HepG2 (cell line): ENCODE data around the gene CLPTM1. TPM values are rescaled to one million over a fixed set of nuclear protein-coding genes. Genes with fewer than 3 reads are reported as not detected.

Experiments used
- FOXO1 ChIP-seq: sonication (generic); formaldehyde crosslinking; IDR thresholded peaks from 2 replicates; pipeline ENCODE4 v1.4.0; 2020; ENCODE audit warnings: missing genetic modification reagents
- HMGXB3 ChIP-seq: sonication (generic); formaldehyde crosslinking; IDR thresholded peaks from 2 replicates; pipeline ENCODE4 v1.4.0; 2020; ENCODE audit warnings: missing genetic modification reagents, borderline replicate concordance
- ISX ChIP-seq: sonication (generic); formaldehyde crosslinking; conservative IDR thresholded peaks from 2 replicates; pipeline ENCODE4 v1.5.0; 2020; ENCODE audit warnings: missing genetic modification reagents
- PITX1 ChIP-seq: sonication (generic); formaldehyde crosslinking; IDR thresholded peaks from 2 replicates; pipeline ENCODE4 v1.5.1; 2020; ENCODE audit warnings: mild to moderate bottlenecking, missing genetic modification reagents
- POLR2AphosphoS5 ChIP-seq: IDR thresholded peaks from 2 replicates; pipeline ENCODE4 v1.6.1; 2012; ENCODE audit warnings: low read depth, low read length
- PRDM10 ChIP-seq: sonication (generic); formaldehyde crosslinking; IDR thresholded peaks from 2 replicates; pipeline ENCODE4 v1.4.0; 2020; ENCODE audit warnings: low read depth, missing genetic modification reagents
- SIX4 ChIP-seq: sonication (generic); formaldehyde crosslinking; IDR thresholded peaks from 2 replicates; pipeline ENCODE4 v1.4.0; 2020; ENCODE audit warnings: missing genetic modification reagents
- TAF15 ChIP-seq: fragments of 200-400 bp; formaldehyde crosslinking; IDR thresholded peaks from one replicate; pipeline ENCODE4 v1.6.1; 2018; ENCODE audit warnings: mild to moderate bottlenecking, low read depth, low read length; ENCODE audit not compliant: poor library complexity, severe bottlenecking
- TBL1XR1 ChIP-seq: fragments of 150-350 bp; IDR thresholded peaks from 2 replicates; pipeline ENCODE4 v1.6.1; 2014; ENCODE audit warnings: borderline replicate concordance, low read length; ENCODE audit not compliant: partially characterized antibody
- ZNF205 ChIP-seq: IDR thresholded peaks from 2 replicates; pipeline ENCODE4 v1.6.1; 2018; ENCODE audit warnings: missing biosample characterization, missing genetic modification reagents
- ZNF703 ChIP-seq: sonication (generic); formaldehyde crosslinking; IDR thresholded peaks from 2 replicates; pipeline ENCODE4 v1.5.1; 2020; ENCODE audit warnings: missing genetic modification reagents, mild to moderate bottlenecking, moderate library complexity, borderline replicate concordance
- ZNF816 ChIP-seq: sonication (generic); formaldehyde crosslinking; IDR thresholded peaks from 2 replicates; pipeline ENCODE4 v1.8.0; 2022; ENCODE audit warnings: missing genetic modification reagents, mild to moderate bottlenecking, borderline replicate concordance
- polyA plus RNA-seq, 8 experiments: library from polyadenylated mRNA; depleted of rRNA in 3 of 8; stranded (reverse) in 7 of 8; unstranded in 1 of 8; fragments of >200 nt; fragmentation: Illumina TruSeq in 4 of 8; extraction: Trizol in 4 of 8; gene quantifications; 2 replicates each; pipeline versions ENCODE4 v1.2.1 to v1.2.3, GENCODE V29; 2011 to 2016; ENCODE audit warnings: low read depth in 4 of 8, missing spikeins in 1 of 8, mixed read lengths in 1 of 8; ENCODE audit not compliant: insufficient read depth in 1 of 8
- total RNA-seq, 5 experiments: library from RNA; depleted of rRNA; stranded (reverse); fragments of >200 nt; fragmentation: Illumina TruSeq; extraction: Trizol; gene quantifications; 2 replicates each; pipeline ENCODE4 v1.2.3, GENCODE V29; 2016; ENCODE audit warnings: low read depth in 1 of 5
- TF ChIP-seq, protein P1 (sequence below): sonication (generic); formaldehyde crosslinking; IDR thresholded peaks from 2 replicates; pipeline ENCODE4 v1.8.0; 2022; ENCODE audit warnings: low read depth, missing genetic modification reagents
- TF ChIP-seq, protein P2 (sequence below): sonication (generic); formaldehyde crosslinking; IDR thresholded peaks from 2 replicates; pipeline ENCODE4 v1.5.0; 2020; ENCODE audit warnings: missing genetic modification reagents
- TF ChIP-seq, protein P3 (sequence below): IDR thresholded peaks from 2 replicates; pipeline ENCODE4 v1.6.1; 2018; ENCODE audit warnings: missing genetic modification reagents
- TF ChIP-seq, protein P4 (sequence below): sonication (generic); formaldehyde crosslinking; IDR thresholded peaks from 2 replicates; pipeline ENCODE4 v1.4.0; 2020; ENCODE audit warnings: missing genetic modification reagents

CLPTM1 gene
- total and polyA plus RNA-seq, 2 of the 13 experiments (the other 11 are each of a cell fraction or from before 2014, with no cell fraction given), result 34.9 to 42.8 TPM

- no peak for TF ChIP-seq POLR2AphosphoS5
- TF ChIP-seq ZNF816, result no peak
- no peak for TF ChIP-seq SIX4 (CRISPR knock-in tag)
- 0 out of 2 replicates have a peak, but pooled peaks have one; percentile 27 for TF ChIP-seq ZNF205 (CRISPR knock-in tag)
- no peak for TF ChIP-seq HMGXB3
- TF ChIP-seq TBL1XR1, result no peak
- TF ChIP-seq, protein P1, sequence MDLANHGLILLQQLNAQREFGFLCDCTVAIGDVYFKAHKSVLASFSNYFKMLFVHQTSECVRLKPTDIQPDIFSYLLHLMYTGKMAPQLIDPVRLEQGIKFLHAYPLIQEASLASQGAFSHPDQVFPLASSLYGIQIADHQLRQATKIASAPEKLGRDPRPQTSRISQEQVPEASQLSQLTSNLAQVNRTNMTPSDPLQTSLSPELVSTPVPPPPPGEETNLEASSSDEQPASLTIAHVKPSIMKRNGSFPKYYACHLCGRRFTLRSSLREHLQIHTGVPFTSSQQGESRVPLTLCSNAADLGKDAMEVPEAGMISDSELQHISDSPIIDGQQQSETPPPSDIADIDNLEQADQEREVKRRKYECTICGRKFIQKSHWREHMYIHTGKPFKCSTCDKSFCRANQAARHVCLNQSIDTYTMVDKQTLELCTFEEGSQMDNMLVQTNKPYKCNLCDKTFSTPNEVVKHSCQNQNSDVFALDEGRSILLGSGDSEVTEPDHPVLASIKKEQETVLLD (CRISPR knock-in tag), result no peak
- peak; percentile 67 for TF ChIP-seq PITX1 (CRISPR knock-in tag)
- no peak for TF ChIP-seq ZNF703 (CRISPR knock-in tag)
- no peak for TF ChIP-seq PRDM10 (CRISPR knock-in tag)
- no peak for TF ChIP-seq ISX (CRISPR knock-in tag)
- TF ChIP-seq TAF15, result no peak
- TF ChIP-seq, protein P2, sequence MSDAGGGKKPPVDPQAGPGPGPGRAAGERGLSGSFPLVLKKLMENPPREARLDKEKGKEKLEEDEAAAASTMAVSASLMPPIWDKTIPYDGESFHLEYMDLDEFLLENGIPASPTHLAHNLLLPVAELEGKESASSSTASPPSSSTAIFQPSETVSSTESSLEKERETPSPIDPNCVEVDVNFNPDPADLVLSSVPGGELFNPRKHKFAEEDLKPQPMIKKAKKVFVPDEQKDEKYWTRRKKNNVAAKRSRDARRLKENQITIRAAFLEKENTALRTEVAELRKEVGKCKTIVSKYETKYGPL, result no peak; the same call in 1 of the 2 replicates
- peak; percentile 50; the same call in 1 of the 2 replicates for TF ChIP-seq FOXO1 (CRISPR knock-in tag)
- TF ChIP-seq, protein P3, sequence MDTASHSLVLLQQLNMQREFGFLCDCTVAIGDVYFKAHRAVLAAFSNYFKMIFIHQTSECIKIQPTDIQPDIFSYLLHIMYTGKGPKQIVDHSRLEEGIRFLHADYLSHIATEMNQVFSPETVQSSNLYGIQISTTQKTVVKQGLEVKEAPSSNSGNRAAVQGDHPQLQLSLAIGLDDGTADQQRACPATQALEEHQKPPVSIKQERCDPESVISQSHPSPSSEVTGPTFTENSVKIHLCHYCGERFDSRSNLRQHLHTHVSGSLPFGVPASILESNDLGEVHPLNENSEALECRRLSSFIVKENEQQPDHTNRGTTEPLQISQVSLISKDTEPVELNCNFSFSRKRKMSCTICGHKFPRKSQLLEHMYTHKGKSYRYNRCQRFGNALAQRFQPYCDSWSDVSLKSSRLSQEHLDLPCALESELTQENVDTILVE (CRISPR knock-in tag), result 0 out of 2 replicates have a peak, but pooled peaks have one; percentile 26
- TF ChIP-seq, protein P4, sequence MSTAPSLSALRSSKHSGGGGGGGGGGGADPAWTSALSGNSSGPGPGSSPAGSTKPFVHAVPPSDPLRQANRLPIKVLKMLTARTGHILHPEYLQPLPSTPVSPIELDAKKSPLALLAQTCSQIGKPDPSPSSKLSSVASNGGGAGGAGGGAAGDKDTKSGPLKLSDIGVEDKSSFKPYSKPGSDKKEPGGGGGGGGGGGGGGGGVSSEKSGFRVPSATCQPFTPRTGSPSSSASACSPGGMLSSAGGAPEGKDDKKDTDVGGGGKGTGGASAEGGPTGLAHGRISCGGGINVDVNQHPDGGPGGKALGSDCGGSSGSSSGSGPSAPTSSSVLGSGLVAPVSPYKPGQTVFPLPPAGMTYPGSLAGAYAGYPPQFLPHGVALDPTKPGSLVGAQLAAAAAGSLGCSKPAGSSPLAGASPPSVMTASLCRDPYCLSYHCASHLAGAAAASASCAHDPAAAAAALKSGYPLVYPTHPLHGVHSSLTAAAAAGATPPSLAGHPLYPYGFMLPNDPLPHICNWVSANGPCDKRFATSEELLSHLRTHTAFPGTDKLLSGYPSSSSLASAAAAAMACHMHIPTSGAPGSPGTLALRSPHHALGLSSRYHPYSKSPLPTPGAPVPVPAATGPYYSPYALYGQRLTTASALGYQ, result no peak
Observed at GRCh38 chr19:44939668-44940067, 15.5 kb upstream of the CLPTM1 start (continued).
